K562 (cell line): ENCODE results near the gene RGS21. TPM values are rescaled to one million over a fixed set of nuclear protein-coding genes. Genes with fewer than 3 reads are reported as not detected.

Source experiments
- ATAC-seq: fragments of 200-7000 bp; cut with Tn5 transposase; 3 replicates; pipeline ENCODE4 v1.9.1; 2020; ENCODE audit warnings: moderate library complexity
- BruUV-seq: library from RNA; stranded (reverse); fragments of 400-500 nt; replicated peaks from 2 replicates; lab custom pipeline; 2021; lab: Mats Ljungman, UMichigan
- CTCF ChIA-PET: fragments of 300-600 bp; formaldehyde crosslinking; extraction: SDS; loops from one replicate; lab custom pipeline; 2021; ENCODE audit warnings: low intra/inter-chr PET ratio; lab: Yijun Ruan, JAX
- POLR2A ChIA-PET: fragments of 300-600, 350-650 bp; sonication (Branson Sonifier 250); formaldehyde crosslinking; extraction: SDS; loops from one replicate; lab custom pipeline; 2021; ENCODE audit warnings: antibody characterized with exemption, inconsistent platforms; lab: Yijun Ruan, JAX
- DNase-seq, 4 experiments: peaks; one replicate each; pipeline versions ENCODE4 v3.0.0 to v3.0.0-alpha.2; 2011 to 2018; ENCODE audit warnings: low spot score in 3 of 4, mixed read lengths in 3 of 4; ENCODE audit errors: extremely low read depth in 1 of 4
- FAIRE-seq: peaks from 2 replicates; lab custom pipeline; 2011; peaks lifted over from hg19 to GRCh38; lab: Jason Lieb, UNC
- H2AFZ ChIP-seq: 2 replicates; pipeline ENCODE4 v1.6.0; 2011; ENCODE audit warnings: low read depth, low read length, control low read depth, inconsistent platforms
- H3K27ac ChIP-seq: fragments of 200-600 bp; 3 replicates; pipeline ENCODE4 v1.8.0; 2011; ENCODE audit warnings: low read depth, mild to moderate bottlenecking, control low read depth, inconsistent platforms, low read length, moderate library complexity, mixed read lengths; ENCODE audit errors: extremely low read depth
- H3K27me3 ChIP-seq, 2 experiments: fragments of 300-600 bp in 1 of 2; 2 replicates in 1 of 2; 3 replicates in 1 of 2; pipeline versions ENCODE4 v1.6.0 to v1.8.0; 2011; ENCODE audit warnings: inconsistent platforms in 2 of 2, low read length in 2 of 2, mild to moderate bottlenecking in 1 of 2, mixed read lengths in 1 of 2, moderate library complexity in 1 of 2; ENCODE audit not compliant: control insufficient read depth in 2 of 2, insufficient read depth in 2 of 2
- H3K36me3 ChIP-seq: fragments of 300-600 bp; 3 replicates; pipeline ENCODE4 v1.8.0; 2011; ENCODE audit warnings: mild to moderate bottlenecking, low read length, inconsistent platforms; ENCODE audit not compliant: control insufficient read depth, insufficient read depth
- H3K4me1 ChIP-seq, 2 experiments: fragments of 200-600 bp in 1 of 2; replicated peaks in 1 of 2; 2 replicates in 1 of 2; 3 replicates in 1 of 2; pipeline versions ENCODE4 v1.5.1 to v1.8.0; 2011; ENCODE audit warnings: inconsistent platforms in 2 of 2, low read length in 2 of 2, mild to moderate bottlenecking in 1 of 2, mixed read lengths in 1 of 2, moderate library complexity in 1 of 2; ENCODE audit not compliant: control insufficient read depth in 2 of 2, insufficient read depth in 2 of 2
- H3K4me2 ChIP-seq: 2 replicates; pipeline ENCODE4 v1.6.1; 2011; ENCODE audit warnings: low read length, control low read depth, inconsistent platforms, mixed read lengths; ENCODE audit not compliant: insufficient read depth
- H3K4me3 ChIP-seq: fragments of 200-600 bp; sonication (generic), shearing (Covaris generic); 2 replicates; pipeline ENCODE4 v1.5.1; 2016; ENCODE audit warnings: control low read depth, inconsistent platforms
- H3K79me2 ChIP-seq: fragments of 200-600 bp; 3 replicates; pipeline ENCODE4 v1.8.0; 2011; ENCODE audit warnings: low read length, inconsistent platforms; ENCODE audit not compliant: control insufficient read depth, insufficient read depth
- H3K9ac ChIP-seq, 2 experiments: 2 replicates each; pipeline versions ENCODE4 v1.6.0 to v1.6.1; 2011; ENCODE audit warnings: low read depth in 2 of 2, low read length in 2 of 2, control low read depth in 1 of 2, inconsistent platforms in 1 of 2, mild to moderate bottlenecking in 1 of 2, mixed read lengths in 1 of 2; ENCODE audit not compliant: insufficient read depth in 1 of 2
- H3K9me1 ChIP-seq: one replicate; pipeline ENCODE4 v1.6.0; 2011; ENCODE audit warnings: inconsistent platforms, mild to moderate bottlenecking, low read length, moderate library complexity; ENCODE audit not compliant: control insufficient read depth, insufficient read depth
- H3K9me3 ChIP-seq: replicated peaks from 2 replicates; pipeline ENCODE4 v1.5.1; 2011; ENCODE audit warnings: low read depth, low read length, inconsistent platforms; ENCODE audit not compliant: control insufficient read depth, insufficient read depth
- H4K20me1 ChIP-seq: replicated peaks from 2 replicates; pipeline ENCODE4 v1.6.1; 2011; ENCODE audit warnings: low read length, inconsistent platforms, mixed read lengths; ENCODE audit not compliant: control insufficient read depth, insufficient read depth
- ASH1L ChIP-seq: fragments of 450-650 bp; IDR thresholded peaks from 2 replicates; pipeline ENCODE4 v1.6.1; 2018; ENCODE audit warnings: borderline replicate concordance, mild to moderate bottlenecking, low read depth; ENCODE audit not compliant: partially characterized antibody
- DIDO1 ChIP-seq: fragments of 450-650 bp; IDR thresholded peaks from 2 replicates; pipeline ENCODE4 v1.6.1; 2016; ENCODE audit warnings: low read depth, missing biosample characterization, missing genetic modification characterization
- DPF2 ChIP-seq: fragments of 450-650 bp; IDR thresholded peaks from 2 replicates; pipeline ENCODE4 v1.6.1; 2016
- GMEB1 ChIP-seq: fragments of 250-450 bp; sonication (Bioruptor Pico); IDR thresholded peaks from 2 replicates; pipeline ENCODE4 v1.4.0; 2020; ENCODE audit warnings: mild to moderate bottlenecking
- MED1 ChIP-seq: sonication (generic); formaldehyde crosslinking; IDR thresholded peaks from 2 replicates; pipeline ENCODE4 v1.8.1; 2023; ENCODE audit warnings: missing genetic modification reagents, borderline replicate concordance
- PKNOX1 ChIP-seq: fragments of 450-650 bp; IDR thresholded peaks from 2 replicates; pipeline ENCODE4 v1.6.1; 2016
- ZNF24 ChIP-seq: fragments of 450-650 bp; IDR thresholded peaks from 2 replicates; pipeline ENCODE4 v1.6.1; 2016
- ZNF408 ChIP-seq: fragments of 250-450 bp; sonication (Bioruptor Pico); IDR thresholded peaks from 2 replicates; pipeline ENCODE4 v1.4.0; 2020; ENCODE audit warnings: low read depth, mild to moderate bottlenecking, moderate library complexity
- ZNF778 ChIP-seq: fragments of 450-650 bp; formaldehyde crosslinking; IDR thresholded peaks from 2 replicates; pipeline ENCODE4 v1.4.0; 2020; ENCODE audit warnings: mild to moderate bottlenecking, moderate library complexity
- WGBS: fragments of 100-300 bp; shearing (Covaris generic); methylation state at CpG from one replicate; pipeline ENCODE4 v1.1.6; 2016; ENCODE audit warnings: low coverage, mixed read lengths; ENCODE audit not compliant: insufficient coverage; ENCODE audit errors: missing lambda C conversion rate; 5-methylcytosine and 5-hydroxymethylcytosine counted together
- in situ Hi-C: fragments of 300-500 bp; cut with MboI; formaldehyde crosslinking; loops from 4 replicates; pipeline ENCODE4 v1.15.0; 2018; ENCODE audit warnings: inconsistent platforms, mixed read lengths
- intact Hi-C: fragments of 100-400 bp; cut with micrococcal nuclease; formaldehyde crosslinking; loops from 2 replicates; pipeline ENCODE4 v1.14.2; 2022
- polyA plus RNA-seq, 8 experiments: library from polyadenylated mRNA; depleted of rRNA in 4 of 8; stranded (reverse) in 5 of 8; unstranded in 3 of 8; fragments of >200 nt; fragmentation: Nextera tagmentation in 2 of 8; fragmentation: Illumina TruSeq in 1 of 8; extraction: Ambion mirVana in 2 of 8; extraction: Trizol in 1 of 8; gene quantifications; 2 replicates each; pipeline versions ENCODE4 v1.2.1 to v1.2.3, GENCODE V29; 2011 to 2014; ENCODE audit warnings: inconsistent platforms in 1 of 8, missing spikeins in 1 of 8
- total RNA-seq, 7 experiments: library from RNA; depleted of rRNA in 6 of 7; stranded (reverse); fragments of >200 nt in 6 of 7; fragmentation: Illumina TruSeq in 2 of 7; extraction: Trizol in 2 of 7; gene quantifications; 2 replicates each; pipeline versions ENCODE4 v1.2.1 to v1.2.3, GENCODE V29; 2011 to 2021; ENCODE audit warnings: low replicate concordance in 1 of 7

The RGS21 gene
- total and polyA plus RNA-seq, 9 of the 15 experiments (the other 6 are each of a cell fraction or from before 2014, with no cell fraction given): not detected

GRCh38 chr1:192270398-192270797 lies 46.4 kb upstream of the RGS21 start:
- WGBS: 22% methylated on average over 1 of the region's 1 CpG
- Histone ChIP-seq H3K9me3 (no peaks in the 10 kb centered on the region), H2AFZ (0 out of 2 replicates have a peak overlapping the region, but pooled peaks have one; percentile 11), H3K79me2 (no peaks in the 10 kb centered on the region), H4K20me1 (no peaks in the 10 kb centered on the region), H3K4me1 (peaks cover 0 to 10% of the 10 kb centered on the region in 2 experiments; a peak in 2 of 5 replicates), H3K27ac (no peak overlapping the region), H3K9me1 (no peaks in the 10 kb centered on the region), H3K4me3 (no peak overlapping the region), H3K36me3 (no peaks in the 10 kb centered on the region), H3K4me2 (no peak overlapping the region), H3K27me3 (no peaks in the 10 kb centered on the region), H3K9ac (no peak overlapping the region)
- in situ Hi-C loops (no loop called here), intact Hi-C loops (no loop called here)
- ChIA-PET POLR2A (no interaction called here), CTCF (no interaction called here)
- ATAC-seq: no peak
- no peak for FAIRE-seq
- TF ChIP-seq ZNF778 (CRISPR knock-in tag) (no peak), ZNF24 (no peak), DIDO1 (tag) (no peak), ASH1L (no peak), ZNF408 (CRISPR knock-in tag) (no peak), MED1 (no peak)
- BruUV-seq: no TSS peak
- no peak for DNase-seq

- no peaks in the 10 kb centered on the region for H3K9me3 ChIP-seq
- in situ Hi-C loops: no loop called here
- no peaks in the 10 kb centered on the region for H3K9me1 ChIP-seq
- intact Hi-C loops: no loop called here
- DNase-seq (peak in 2 of 4 experiments; percentile 34 to 59), ATAC-seq (peak; percentile 83), FAIRE-seq (peak; percentile 82)
- peaks cover 0 to 4% of the 10 kb centered on the region in 2 experiments; a peak in 2 of 5 replicates for H3K4me1 ChIP-seq
- H3K4me2 ChIP-seq: peak overlapping the region; percentile 35; the same call in 1 of the 2 replicates
- no peaks in the 10 kb centered on the region for H4K20me1 ChIP-seq
- BruUV-seq: no TSS peak
- no peak overlapping the region for H3K4me3 ChIP-seq
- TF ChIP-seq DPF2 (0 out of 2 replicates have a peak, but pooled peaks have one; percentile 19), PKNOX1 (peak; percentile 50; the same call in 1 of the 2 replicates), GMEB1 (CRISPR knock-in tag) (no peak)
- H3K36me3 ChIP-seq: no peaks in the 10 kb centered on the region
- no peak overlapping the region for H3K27ac ChIP-seq
- 9% methylated on average over 3 of the region's 3 CpGs for WGBS
- ChIA-PET CTCF (no interaction called here), POLR2A (no interaction called here)
- H3K79me2 ChIP-seq: no peaks in the 10 kb centered on the region
- H3K9ac ChIP-seq: no peak overlapping the region; a peak in 2 of 4 replicates
- H2AFZ ChIP-seq: peak overlapping the region; percentile 45
- no peaks in the 10 kb centered on the region for H3K27me3 ChIP-seq
These were observed 44.1 kb upstream of the RGS21 start for GRCh38 chr1:192272732-192273131.
